Measurements from ENCODE around the gene DYNC2H1. TPM values are rescaled to one million over a fixed set of nuclear protein-coding genes. Genes with fewer than 3 reads are reported as not detected.

Gene DYNC2H1
- total and polyA plus RNA-seq, 10 donors = 3.1 to 18.3 (median 10.6) TPM

DNA sequence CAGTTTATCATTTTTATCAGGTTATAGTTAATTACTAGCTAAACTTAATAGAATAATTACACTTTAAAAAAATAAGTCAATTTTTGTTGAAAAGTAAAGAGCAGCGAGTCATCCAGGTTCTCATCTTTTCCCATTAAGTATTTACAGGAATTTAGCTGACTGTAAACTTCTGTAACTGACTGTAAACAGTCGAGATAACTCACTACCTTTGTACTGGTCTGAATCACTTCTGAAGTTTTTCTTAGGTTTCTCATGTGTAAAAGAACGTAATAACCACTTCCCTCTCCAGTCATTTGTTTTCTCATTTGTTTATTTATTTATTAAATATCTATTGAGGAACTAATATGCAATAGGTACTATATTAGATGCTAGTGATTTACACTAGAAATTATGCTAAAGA is 270.8 kb downstream of the DYNC2H1 start:
- WGBS, 5 donors = 66 to 88% (median 77%) methylated on average over 3 of the region's 3 CpGs
- TF ChIP-seq POLR2A (IDR thresholded peaks at IDR 0.05) (no peak), POLR2AphosphoS5 (IDR thresholded peaks at IDR 0.05) (no peak)
- TF ChIP-seq, protein P1, sequence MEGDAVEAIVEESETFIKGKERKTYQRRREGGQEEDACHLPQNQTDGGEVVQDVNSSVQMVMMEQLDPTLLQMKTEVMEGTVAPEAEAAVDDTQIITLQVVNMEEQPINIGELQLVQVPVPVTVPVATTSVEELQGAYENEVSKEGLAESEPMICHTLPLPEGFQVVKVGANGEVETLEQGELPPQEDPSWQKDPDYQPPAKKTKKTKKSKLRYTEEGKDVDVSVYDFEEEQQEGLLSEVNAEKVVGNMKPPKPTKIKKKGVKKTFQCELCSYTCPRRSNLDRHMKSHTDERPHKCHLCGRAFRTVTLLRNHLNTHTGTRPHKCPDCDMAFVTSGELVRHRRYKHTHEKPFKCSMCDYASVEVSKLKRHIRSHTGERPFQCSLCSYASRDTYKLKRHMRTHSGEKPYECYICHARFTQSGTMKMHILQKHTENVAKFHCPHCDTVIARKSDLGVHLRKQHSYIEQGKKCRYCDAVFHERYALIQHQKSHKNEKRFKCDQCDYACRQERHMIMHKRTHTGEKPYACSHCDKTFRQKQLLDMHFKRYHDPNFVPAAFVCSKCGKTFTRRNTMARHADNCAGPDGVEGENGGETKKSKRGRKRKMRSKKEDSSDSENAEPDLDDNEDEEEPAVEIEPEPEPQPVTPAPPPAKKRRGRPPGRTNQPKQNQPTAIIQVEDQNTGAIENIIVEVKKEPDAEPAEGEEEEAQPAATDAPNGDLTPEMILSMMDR (IDR thresholded peaks at IDR 0.05 in 8 of 11, conservative IDR thresholded peaks at IDR 0.05 in 3 of 11) = no peak
- peaks cover 0 to 21% (median 11%) of the 10 kb centered on the region in 8 donors for H3K9me3 ChIP-seq

DNA sequence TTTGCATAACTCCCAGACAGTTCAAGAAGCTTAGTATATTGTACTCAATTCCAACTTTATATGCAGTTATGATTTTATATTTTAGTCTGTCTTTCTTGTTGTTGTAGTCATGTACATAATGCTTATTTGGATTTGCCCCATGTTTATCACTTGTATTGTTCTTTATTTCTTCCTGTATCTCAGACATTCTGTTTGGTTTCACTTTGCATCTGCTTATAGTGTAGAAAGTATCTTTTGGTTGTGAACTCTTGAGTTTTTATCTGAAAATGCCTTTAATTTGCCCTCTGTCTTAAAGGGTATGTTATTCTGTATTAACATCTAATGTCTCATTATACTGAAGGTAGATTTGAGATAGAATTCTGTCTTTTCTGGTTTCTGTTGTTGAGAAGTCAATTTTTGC is 275.4 kb downstream of the DYNC2H1 start:
- intact Hi-C loops (cut with DNase I; ENCODE audit: low total_unique reads) = no loop called here
- Histone ChIP-seq H3K9me3 (peaks cover 0 to 6% (median 0%) of the 10 kb centered on the region in 8 donors), H3K4me1 (no peaks in the 10 kb centered on the region), H3K4me3 (no peak overlapping the region), H3K27ac (no peak overlapping the region), H3K27me3 (replicated peaks in 1 of 7) (no peaks in the 10 kb centered on the region), H3K36me3 (no peaks in the 10 kb centered on the region)
- no peak for TF ChIP-seq POLR2AphosphoS5 (IDR thresholded peaks at IDR 0.05)
- TF ChIP-seq, protein P1 (IDR thresholded peaks at IDR 0.05 in 8 of 11, conservative IDR thresholded peaks at IDR 0.05 in 3 of 11) = no peak
- TF ChIP-seq POLR2A (IDR thresholded peaks at IDR 0.05) = no peak
- no peak for DNase-seq

More for the DNA sequence above, 270.8 kb downstream of the DYNC2H1 start:
- no peak for DNase-seq
- Histone ChIP-seq H3K27me3 (replicated peaks in 1 of 7) (no peaks in the 10 kb centered on the region), H3K4me3 (no peak overlapping the region), H3K4me1 (no peaks in the 10 kb centered on the region), H3K36me3 (no peaks in the 10 kb centered on the region), H3K27ac (no peak overlapping the region)
- intact Hi-C loops (cut with DNase I; ENCODE audit: low total_unique reads) = no loop called here

DNA sequence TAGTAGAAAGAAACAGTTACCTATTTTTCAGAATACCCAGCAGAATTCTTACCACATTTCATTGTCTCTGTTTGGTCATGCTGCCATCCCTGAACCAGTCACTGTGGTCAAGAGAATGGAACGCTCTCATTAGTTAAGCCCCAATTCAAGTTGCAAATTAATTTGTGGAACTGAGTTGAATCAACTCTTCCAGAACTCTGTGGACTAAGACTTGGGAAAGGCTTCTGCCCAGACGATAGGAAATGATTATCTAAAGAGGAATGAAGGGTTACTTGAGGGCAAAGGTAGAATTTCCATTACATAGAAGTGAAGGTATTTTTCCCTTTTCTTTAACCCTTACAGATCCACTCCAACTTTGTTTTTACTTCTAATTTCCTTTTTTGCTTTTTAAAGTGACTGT is 286.4 kb downstream of the DYNC2H1 start:
- DNase-seq = no peak
- Histone ChIP-seq H3K27me3 (replicated peaks in 1 of 7) (no peaks in the 10 kb centered on the region), H3K27ac (no peak overlapping the region), H3K36me3 (no peaks in the 10 kb centered on the region), H3K4me1 (no peaks in the 10 kb centered on the region), H3K9me3 (peaks cover 0 to 11% (median 0%) of the 10 kb centered on the region in 8 donors), H3K4me3 (no peak overlapping the region)
- WGBS, 5 donors = 73 to 83% (median 81%) methylated on average over 2 of the region's 2 CpGs
- TF ChIP-seq POLR2AphosphoS5 (IDR thresholded peaks at IDR 0.05) (no peak), POLR2A (IDR thresholded peaks at IDR 0.05) (no peak)
- intact Hi-C loops (cut with DNase I; ENCODE audit: low total_unique reads) = no loop called here

DNA sequence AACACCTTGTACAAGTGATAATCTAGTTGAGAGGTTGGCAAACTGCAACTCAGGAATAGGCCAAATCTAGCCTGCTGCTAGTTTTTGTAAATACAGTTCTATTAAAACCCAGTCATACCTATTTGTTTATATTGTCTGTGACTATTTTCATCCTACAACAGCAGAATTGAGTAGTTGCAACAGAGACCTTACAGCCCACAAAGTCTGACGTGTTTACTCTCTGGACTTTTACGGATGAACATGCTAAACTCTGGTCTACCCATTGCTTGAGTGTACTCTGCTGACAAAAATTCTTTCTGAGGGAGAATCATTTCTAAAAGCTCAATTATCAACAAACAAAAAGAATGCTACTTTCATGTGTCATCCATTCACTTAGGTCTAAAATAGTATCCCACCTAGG is 287.0 kb downstream of the DYNC2H1 start:
- Histone ChIP-seq H3K27ac (no peak overlapping the region), H3K4me1 (no peaks in the 10 kb centered on the region), H3K27me3 (replicated peaks in 1 of 7) (no peaks in the 10 kb centered on the region), H3K36me3 (peaks cover 0 to 4% (median 0%) of the 10 kb centered on the region in 6 donors), H3K4me3 (no peak overlapping the region), H3K9me3 (peaks cover 0 to 15% (median 1%) of the 10 kb centered on the region in 8 donors)
- 89 to 95% (median 94%) methylated on average over 2 of the region's 2 CpGs for WGBS, 5 donors
- intact Hi-C loops (cut with DNase I; ENCODE audit: low total_unique reads) = no loop called here
- no peak for DNase-seq
- TF ChIP-seq, protein P1 (IDR thresholded peaks at IDR 0.05 in 8 of 11, conservative IDR thresholded peaks at IDR 0.05 in 3 of 11) = no peak
- TF ChIP-seq POLR2AphosphoS5 (IDR thresholded peaks at IDR 0.05) = no peak
- no peak for TF ChIP-seq POLR2A (IDR thresholded peaks at IDR 0.05)

DNA sequence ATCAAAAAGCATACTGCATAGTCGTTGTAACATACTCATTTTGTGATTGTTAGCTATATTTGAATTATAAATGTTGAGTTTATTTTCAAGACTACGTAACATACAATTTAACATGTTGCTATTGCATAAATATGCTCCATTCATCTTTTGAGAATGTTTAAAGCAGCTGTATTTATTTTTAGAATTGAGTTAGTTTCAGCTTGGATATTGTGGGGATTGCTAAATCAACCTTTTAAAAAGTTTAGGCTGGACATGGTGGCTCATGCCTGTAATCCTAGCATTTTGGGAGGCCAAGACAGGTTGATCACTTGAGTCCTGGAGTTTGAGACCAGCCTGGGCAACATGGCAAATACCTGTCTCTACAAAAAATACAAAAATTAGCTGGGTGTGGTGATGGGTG is 288.1 kb downstream of the DYNC2H1 start:
- H3K4me1 ChIP-seq = no peaks in the 10 kb centered on the region
- no peaks in the 10 kb centered on the region for H3K27me3 ChIP-seq (replicated peaks in 1 of 7)
- TF ChIP-seq, protein P1 (IDR thresholded peaks at IDR 0.05 in 8 of 11, conservative IDR thresholded peaks at IDR 0.05 in 3 of 11) = no peak
- TF ChIP-seq POLR2AphosphoS5 (IDR thresholded peaks at IDR 0.05) = no peak
- TF ChIP-seq POLR2A (IDR thresholded peaks at IDR 0.05) = no peak
- WGBS, 5 donors = 34 to 77% (median 48%) methylated on average over 2 of the region's 2 CpGs
- no peak overlapping the region for H3K27ac ChIP-seq
- no peak overlapping the region for H3K4me3 ChIP-seq
- no peak for DNase-seq
- H3K9me3 ChIP-seq = peaks cover 0 to 11% (median 0%) of the 10 kb centered on the region in 8 donors
- peaks cover 0 to 6% (median 0%) of the 10 kb centered on the region in 6 donors for H3K36me3 ChIP-seq
- intact Hi-C loops (cut with DNase I; ENCODE audit: low total_unique reads) = no loop called here

Measured in spleen (tissue), 11 donors.